PC-9 (cell line): ENCODE data around the gene NUDT1. TPM values are rescaled to one million over a fixed set of nuclear protein-coding genes. Genes with fewer than 3 reads are reported as not detected.

Experiments used
- BruUV-seq: library from RNA; stranded (reverse); fragments of 400-500 nt; replicated peaks from 2 replicates; lab custom pipeline; 2021; lab: Mats Ljungman, UMichigan
- CTCF ChIA-PET: fragments of 300-600 bp; sonication (Branson Sonifier 250); formaldehyde crosslinking; loops from one replicate; lab custom pipeline; 2022; ENCODE audit warnings: antibody characterized with exemption; lab: Charles Lee
- POLR2A ChIA-PET: fragments of 300-600 bp; sonication (Branson Sonifier 250); formaldehyde crosslinking; loops from one replicate; lab custom pipeline; 2022; ENCODE audit warnings: antibody characterized with exemption; ENCODE audit not compliant: unreplicated experiment; lab: Charles Lee
- DNase-seq, 2 experiments: peaks; one replicate each; pipeline versions ENCODE4 v3.0.0 to v3.0.0-alpha.2; 2015 to 2022; ENCODE audit warnings: mixed read lengths in 1 of 2
- H2AFZ ChIP-seq: fragments of 200-600 bp; sonication (generic); 2 replicates; pipeline ENCODE4 v1.8.1; 2017; ENCODE audit warnings: antibody characterized with exemption
- H3F3A ChIP-seq: fragments of 200-600 bp; sonication (generic); 2 replicates; pipeline ENCODE4 v1.8.1; 2017; ENCODE audit warnings: antibody characterized with exemption, mild to moderate bottlenecking, low read depth; ENCODE audit not compliant: insufficient read depth
- H3K27ac ChIP-seq: fragments of 200-600 bp; sonication (generic); 2 replicates; pipeline ENCODE4 v1.6.1; 2016; ENCODE audit warnings: mixed run types
- H3K27me3 ChIP-seq: fragments of 200-600 bp; sonication (generic); 2 replicates; pipeline ENCODE4 v1.6.1; 2016; ENCODE audit warnings: low read depth, mixed run types; ENCODE audit not compliant: insufficient read depth
- H3K36me3 ChIP-seq: fragments of 200-600 bp; sonication (generic); 2 replicates; pipeline ENCODE4 v1.6.1; 2016; ENCODE audit warnings: low read depth, mixed run types
- H3K4me1 ChIP-seq: fragments of 200-600 bp; sonication (generic); replicated peaks from 2 replicates; pipeline ENCODE4 v1.6.1; 2016; ENCODE audit warnings: mixed run types; ENCODE audit not compliant: insufficient read depth
- H3K4me2 ChIP-seq: fragments of 200-600 bp; sonication (generic); 2 replicates; pipeline ENCODE4 v1.6.1; 2017; ENCODE audit warnings: mixed run types
- H3K4me3 ChIP-seq: fragments of 200-600 bp; sonication (generic); 2 replicates; pipeline ENCODE4 v1.6.1; 2016; ENCODE audit warnings: mixed run types
- H3K79me2 ChIP-seq: fragments of 200-600 bp; sonication (generic); 2 replicates; pipeline ENCODE4 v1.6.1; 2017; ENCODE audit warnings: low read depth, mixed run types
- H3K9me2 ChIP-seq: fragments of 200-600 bp; sonication (generic); 2 replicates; pipeline ENCODE4 v1.8.1; 2017; ENCODE audit warnings: mild to moderate bottlenecking; ENCODE audit not compliant: insufficient read depth
- H3K9me3 ChIP-seq: fragments of 200-600 bp; sonication (generic); 2 replicates; pipeline ENCODE4 v1.8.1; 2016; ENCODE audit warnings: low read depth; ENCODE audit not compliant: insufficient read depth
- H4K20me1 ChIP-seq: fragments of 200-600 bp; sonication (generic); 2 replicates; pipeline ENCODE4 v1.8.1; 2017; ENCODE audit not compliant: insufficient read depth
- EZH2 ChIP-seq: fragments of 200-600 bp; sonication (generic); IDR thresholded peaks from 2 replicates; pipeline ENCODE4 v1.8.0; 2017; ENCODE audit warnings: antibody characterized with exemption, low read depth
- intact Hi-C: fragments of 100-400 bp; cut with micrococcal nuclease; formaldehyde crosslinking; loops from one replicate; pipeline ENCODE4 v1.10.0; 2022; ENCODE audit not compliant: unreplicated experiment
- total RNA-seq: library from RNA; stranded (reverse); gene quantifications from 2 replicates; pipeline ENCODE4 v1.2.3, GENCODE V29; 2021
- TF ChIP-seq, protein P1 (sequence below): fragments of 200-600 bp; sonication (generic); conservative IDR thresholded peaks from 2 replicates; pipeline ENCODE4 v1.6.1; 2017; ENCODE audit warnings: mixed run types, antibody characterized with exemption, mild to moderate bottlenecking, moderate library complexity

NUDT1 gene
- total RNA-seq, 1 experiment from 2014 or later = 63.9 TPM

GRCh38 chr7:2199528-2199927 is 42.5 kb upstream of the NUDT1 start:
- Histone ChIP-seq H3K9me3 (peaks cover 11% of the 10 kb centered on the region), H2AFZ (no peak overlapping the region), H3K4me2 (no peak overlapping the region), H3K9me2 (no peaks in the 10 kb centered on the region), H3K27ac (no peak overlapping the region), H3K36me3 (peaks cover 22% of the 10 kb centered on the region), H3K4me1 (no peaks in the 10 kb centered on the region), H3K79me2 (no peaks in the 10 kb centered on the region), H3K4me3 (no peak overlapping the region), H3K27me3 (no peaks in the 10 kb centered on the region), H4K20me1 (no peaks in the 10 kb centered on the region), H3F3A (no peaks in the 10 kb centered on the region)
- intact Hi-C loops = no loop called here
- no peak for DNase-seq
- CTCF ChIA-PET = interaction anchor here (0.6 kb wide), 1 partner anchor 317 kb away, joined by 9 read pairs; no protein-coding TSS in a partner anchor
- POLR2A ChIA-PET = no interaction called here
- no TSS peak for BruUV-seq
- TF ChIP-seq, protein P1, sequence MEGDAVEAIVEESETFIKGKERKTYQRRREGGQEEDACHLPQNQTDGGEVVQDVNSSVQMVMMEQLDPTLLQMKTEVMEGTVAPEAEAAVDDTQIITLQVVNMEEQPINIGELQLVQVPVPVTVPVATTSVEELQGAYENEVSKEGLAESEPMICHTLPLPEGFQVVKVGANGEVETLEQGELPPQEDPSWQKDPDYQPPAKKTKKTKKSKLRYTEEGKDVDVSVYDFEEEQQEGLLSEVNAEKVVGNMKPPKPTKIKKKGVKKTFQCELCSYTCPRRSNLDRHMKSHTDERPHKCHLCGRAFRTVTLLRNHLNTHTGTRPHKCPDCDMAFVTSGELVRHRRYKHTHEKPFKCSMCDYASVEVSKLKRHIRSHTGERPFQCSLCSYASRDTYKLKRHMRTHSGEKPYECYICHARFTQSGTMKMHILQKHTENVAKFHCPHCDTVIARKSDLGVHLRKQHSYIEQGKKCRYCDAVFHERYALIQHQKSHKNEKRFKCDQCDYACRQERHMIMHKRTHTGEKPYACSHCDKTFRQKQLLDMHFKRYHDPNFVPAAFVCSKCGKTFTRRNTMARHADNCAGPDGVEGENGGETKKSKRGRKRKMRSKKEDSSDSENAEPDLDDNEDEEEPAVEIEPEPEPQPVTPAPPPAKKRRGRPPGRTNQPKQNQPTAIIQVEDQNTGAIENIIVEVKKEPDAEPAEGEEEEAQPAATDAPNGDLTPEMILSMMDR = no peak
- TF ChIP-seq EZH2 = no peak

DNA sequence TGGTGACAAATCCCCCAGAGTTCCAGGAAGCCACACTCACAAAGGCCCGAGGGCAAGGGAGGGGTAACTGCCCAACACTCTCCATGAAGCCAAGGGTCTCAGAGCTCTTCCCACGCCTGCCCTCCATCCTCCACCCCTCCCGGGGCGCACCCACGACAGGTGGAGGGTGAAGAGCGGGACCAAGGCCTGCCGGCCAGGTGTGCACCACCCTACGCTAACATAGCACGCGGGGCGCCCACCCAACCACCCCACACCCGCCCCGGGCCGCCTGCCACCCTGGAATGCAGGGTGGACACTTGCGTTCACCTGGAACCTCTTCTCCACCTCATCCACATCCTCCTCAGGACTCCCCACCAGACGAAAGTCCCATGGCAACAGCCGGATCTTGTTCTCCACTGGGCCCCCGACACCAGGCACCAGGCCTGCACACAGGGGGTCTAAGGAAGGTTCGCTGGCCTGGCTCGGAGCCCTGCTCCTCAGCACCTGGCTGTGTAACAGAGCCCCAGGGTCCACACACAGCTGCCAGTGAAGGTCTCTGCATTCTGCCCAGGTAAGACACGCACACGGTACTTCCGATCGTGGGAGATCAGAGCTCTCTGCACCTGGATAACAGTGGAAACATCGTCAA is 42.0 kb upstream of the NUDT1 start:
- no peak overlapping the region for H2AFZ ChIP-seq
- ChIA-PET CTCF (interaction anchor here (0.6 kb wide), 1 partner anchor 317 kb away, joined by 9 read pairs; no protein-coding TSS in a partner anchor), POLR2A (no interaction called here)
- H3K9me2 ChIP-seq = no peaks in the 10 kb centered on the region
- no peak for DNase-seq
- no peaks in the 10 kb centered on the region for H3F3A ChIP-seq
- H3K4me2 ChIP-seq = no peak overlapping the region
- H3K27me3 ChIP-seq = no peaks in the 10 kb centered on the region
- intact Hi-C loops = loop anchor here (10.0 kb wide), 1 partner anchor 535 kb away; no protein-coding TSS in a partner anchor
- H3K9me3 ChIP-seq = peaks cover 11% of the 10 kb centered on the region
- H3K4me3 ChIP-seq = no peak overlapping the region
- TF ChIP-seq EZH2 = no peak
- TF ChIP-seq, protein P1 = no peak
- H4K20me1 ChIP-seq = 0 out of 2 replicates have a peak, but pooled peaks cover 2% of the 10 kb centered on the region
- H3K27ac ChIP-seq = no peak overlapping the region
- no peaks in the 10 kb centered on the region for H3K79me2 ChIP-seq
- peaks cover 21% of the 10 kb centered on the region for H3K36me3 ChIP-seq
- BruUV-seq = no TSS peak
- no peaks in the 10 kb centered on the region for H3K4me1 ChIP-seq

GRCh38 chr7:2200584-2200980 is 41.4 kb upstream of the NUDT1 start:
- Histone ChIP-seq H3K27me3 (no peaks in the 10 kb centered on the region), H3K4me1 (no peaks in the 10 kb centered on the region), H3K79me2 (no peaks in the 10 kb centered on the region), H2AFZ (no peak overlapping the region), H3K27ac (no peak overlapping the region), H3K9me3 (peaks cover 6% of the 10 kb centered on the region), H3K36me3 (peaks cover 16% of the 10 kb centered on the region), H3F3A (no peaks in the 10 kb centered on the region), H3K4me3 (no peak overlapping the region), H4K20me1 (0 out of 2 replicates have a peak, but pooled peaks cover 5% of the 10 kb centered on the region), H3K4me2 (no peak overlapping the region), H3K9me2 (no peaks in the 10 kb centered on the region)
- no peak for DNase-seq
- TF ChIP-seq, protein P1 = no peak
- BruUV-seq = no TSS peak
- intact Hi-C loops = loop anchor here (10.0 kb wide), 1 partner anchor 536 kb away; no protein-coding TSS in a partner anchor
- ChIA-PET CTCF (no interaction called here), POLR2A (no interaction called here)
